ENCODE measurements around the gene CHST11.

DNA sequence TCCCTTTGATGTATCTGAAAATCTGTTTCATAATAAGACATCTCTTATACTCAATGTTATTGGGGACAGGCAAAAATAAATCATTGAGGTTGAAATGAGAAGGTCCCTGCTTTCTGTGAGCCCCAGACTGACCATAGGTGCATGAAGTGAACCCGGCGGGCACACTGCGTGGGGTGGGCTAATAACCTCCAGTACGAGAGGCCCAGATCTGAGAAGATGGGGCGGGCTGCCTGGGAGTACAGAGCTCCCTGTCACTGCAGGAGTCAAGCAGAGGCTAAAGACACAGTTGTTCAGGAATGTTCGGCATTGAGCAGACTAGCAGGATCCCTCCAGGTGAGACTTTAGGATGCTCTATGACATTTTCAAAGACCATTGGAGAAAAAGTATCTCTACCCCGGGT, 244.6 kb downstream of the CHST11 start:
- no peak for TF ChIP-seq POLR2AphosphoS5 (IDR thresholded peaks at IDR 0.05; ENCODE audit: borderline replicate concordance, low read depth, low read length)
- no peak for TF ChIP-seq FOXP2 (optimal IDR thresholded peaks at IDR 0.05; ENCODE audit: control extremely low read depth, extremely low read length, insufficient read depth)
